ENCODE results near the gene TRIM44.

DNA sequence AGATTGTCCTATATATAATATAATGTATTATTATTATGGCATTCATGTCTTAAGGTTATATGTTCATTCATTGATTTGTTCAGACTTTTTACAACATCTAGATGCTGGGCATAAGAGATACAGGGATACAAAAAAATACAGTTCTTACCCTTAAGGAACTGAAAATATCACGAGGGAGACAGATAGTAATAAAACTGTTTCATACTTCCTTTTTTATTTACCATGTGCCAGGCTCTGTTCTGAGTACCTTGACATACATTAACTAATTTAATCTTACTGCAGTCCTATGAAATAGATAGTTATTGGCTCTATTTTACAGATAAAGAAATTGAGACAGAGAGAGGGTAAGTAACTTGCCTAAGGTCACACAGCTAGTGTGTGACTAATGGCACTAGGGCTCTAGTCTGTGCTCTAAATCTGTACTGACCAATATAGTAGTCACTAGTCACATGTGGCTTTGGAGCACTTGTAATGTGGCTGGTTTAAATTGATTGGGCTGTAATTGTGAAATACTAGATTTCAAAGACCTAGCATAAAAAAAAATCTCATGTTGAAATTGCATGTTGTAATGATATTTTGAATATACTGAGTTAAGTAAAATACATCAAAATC is 21.3 kb downstream of the TRIM44 start:
- TF ChIP-seq CTCF (IDR thresholded peaks at IDR 0.05; ENCODE audit: insufficient read depth, low read length, poor library complexity, severe bottlenecking) (no peak), EZH2phosphoT487 (conservative IDR thresholded peaks at IDR 0.05; ENCODE audit: low read length) (no peak)

All from SU-DHL-6 (cell line).